NCI-H1092 treated with DMSO at 0.1 percent for 48 hours (cell line): ENCODE measurements around the gene DLX1.

Experiments used
- DNase-seq: peaks from one replicate; lab custom pipeline; 2025; lab: John Stamatoyannopoulos, UW

The DLX1 gene

DNA sequence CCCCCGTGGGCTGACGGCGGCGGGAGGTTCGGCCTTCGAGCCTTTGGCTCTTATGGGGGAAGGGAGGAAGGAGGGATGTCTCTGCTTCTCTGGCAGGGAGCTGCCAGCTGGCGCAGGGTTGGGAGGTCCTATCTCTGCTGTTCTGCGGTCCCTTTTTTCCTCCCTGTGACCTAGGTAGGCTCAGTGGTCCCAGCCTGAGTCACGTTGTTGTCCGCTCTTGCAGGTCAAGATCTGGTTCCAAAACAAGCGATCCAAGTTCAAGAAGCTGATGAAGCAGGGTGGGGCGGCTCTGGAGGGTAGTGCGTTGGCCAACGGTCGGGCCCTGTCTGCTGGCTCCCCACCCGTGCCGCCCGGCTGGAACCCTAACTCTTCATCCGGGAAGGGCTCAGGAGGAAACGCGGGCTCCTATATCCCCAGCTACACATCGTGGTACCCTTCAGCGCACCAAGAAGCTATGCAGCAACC lies 2.5 kb downstream of the DLX1 start:
- DNase-seq, result no peak

DNA sequence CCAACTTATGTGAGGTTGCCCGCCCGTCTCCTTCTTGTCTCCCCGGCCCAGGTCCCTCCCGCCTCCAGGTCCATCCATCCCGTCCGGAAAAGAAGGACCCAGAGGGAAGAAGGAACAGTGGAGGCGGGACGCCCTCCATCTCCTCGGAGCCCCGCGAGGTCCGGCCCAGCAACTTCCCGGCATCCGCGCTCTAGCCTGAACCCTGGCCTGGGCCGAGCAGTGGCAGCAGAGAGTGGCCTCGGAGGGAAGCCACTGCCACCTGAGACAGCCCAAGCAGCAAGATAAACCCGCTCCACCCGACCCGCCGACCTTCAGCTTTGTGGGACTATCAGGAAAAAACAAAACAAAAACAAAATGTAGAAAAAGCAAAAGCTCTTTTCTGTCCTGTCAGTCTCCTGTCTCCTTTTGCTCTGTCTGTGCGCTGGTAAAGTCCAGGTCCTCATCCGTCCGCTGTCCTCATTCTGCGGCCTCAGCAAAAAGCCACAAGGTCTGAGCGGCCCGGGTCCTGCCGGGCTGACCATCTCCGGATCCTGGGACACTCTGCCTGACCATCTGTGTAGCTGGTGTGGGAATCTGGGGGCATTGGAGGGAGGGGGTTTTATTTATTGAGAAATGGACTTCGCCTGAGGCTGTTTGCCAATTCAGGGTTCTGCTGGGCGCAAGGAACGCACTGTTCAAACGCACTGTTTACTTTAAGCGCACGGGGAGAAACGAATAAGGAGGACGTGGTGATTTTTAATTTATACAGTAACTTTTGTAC lies 3.1 kb downstream of the DLX1 start:
- DNase-seq, result no peak

DNA sequence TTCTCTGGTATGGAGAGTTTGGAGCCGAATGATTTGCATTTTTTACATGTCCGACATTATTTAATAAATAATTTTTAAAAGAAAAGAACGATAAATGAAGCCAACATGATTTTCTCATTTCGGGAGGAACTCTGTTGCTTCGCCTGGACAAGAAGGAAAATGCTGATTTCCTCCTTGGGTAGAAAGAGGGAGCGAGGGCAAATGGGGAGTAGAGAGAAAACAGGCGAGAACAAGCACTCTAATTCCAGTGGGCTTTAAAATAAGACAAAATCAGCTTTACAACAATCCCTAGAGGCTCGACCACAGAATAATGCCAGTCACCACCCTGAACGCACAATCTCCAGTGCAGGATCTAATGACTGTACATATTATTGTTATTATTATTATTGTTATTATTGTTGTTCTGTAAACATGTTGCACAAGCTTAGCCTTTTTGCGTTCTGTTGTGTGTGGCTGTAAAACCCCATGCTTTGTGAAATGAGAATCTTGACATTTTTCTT lies 3.7 kb downstream of the DLX1 start:
- no peak for DNase-seq

DNA sequence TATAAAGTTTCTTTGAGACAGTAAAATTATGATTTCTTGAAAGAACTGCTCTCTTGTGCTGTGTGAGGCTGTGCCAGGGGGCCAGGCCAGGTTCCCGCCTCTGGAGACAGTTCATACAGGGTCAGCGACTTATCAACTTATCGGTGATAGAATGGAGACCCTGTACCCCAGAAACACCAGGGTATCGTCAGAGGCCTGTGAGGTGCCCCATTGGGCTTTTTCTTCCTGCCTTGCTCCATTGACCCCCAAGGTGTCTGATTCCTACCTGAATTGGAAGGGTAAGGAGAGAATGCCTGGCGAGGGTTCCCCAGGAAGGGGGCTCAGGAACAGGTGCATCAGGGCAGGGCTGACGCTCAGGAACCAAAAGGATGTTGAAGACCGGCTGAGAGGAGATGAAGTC lies 4.3 kb downstream of the DLX1 start:
- no peak for DNase-seq

DNA sequence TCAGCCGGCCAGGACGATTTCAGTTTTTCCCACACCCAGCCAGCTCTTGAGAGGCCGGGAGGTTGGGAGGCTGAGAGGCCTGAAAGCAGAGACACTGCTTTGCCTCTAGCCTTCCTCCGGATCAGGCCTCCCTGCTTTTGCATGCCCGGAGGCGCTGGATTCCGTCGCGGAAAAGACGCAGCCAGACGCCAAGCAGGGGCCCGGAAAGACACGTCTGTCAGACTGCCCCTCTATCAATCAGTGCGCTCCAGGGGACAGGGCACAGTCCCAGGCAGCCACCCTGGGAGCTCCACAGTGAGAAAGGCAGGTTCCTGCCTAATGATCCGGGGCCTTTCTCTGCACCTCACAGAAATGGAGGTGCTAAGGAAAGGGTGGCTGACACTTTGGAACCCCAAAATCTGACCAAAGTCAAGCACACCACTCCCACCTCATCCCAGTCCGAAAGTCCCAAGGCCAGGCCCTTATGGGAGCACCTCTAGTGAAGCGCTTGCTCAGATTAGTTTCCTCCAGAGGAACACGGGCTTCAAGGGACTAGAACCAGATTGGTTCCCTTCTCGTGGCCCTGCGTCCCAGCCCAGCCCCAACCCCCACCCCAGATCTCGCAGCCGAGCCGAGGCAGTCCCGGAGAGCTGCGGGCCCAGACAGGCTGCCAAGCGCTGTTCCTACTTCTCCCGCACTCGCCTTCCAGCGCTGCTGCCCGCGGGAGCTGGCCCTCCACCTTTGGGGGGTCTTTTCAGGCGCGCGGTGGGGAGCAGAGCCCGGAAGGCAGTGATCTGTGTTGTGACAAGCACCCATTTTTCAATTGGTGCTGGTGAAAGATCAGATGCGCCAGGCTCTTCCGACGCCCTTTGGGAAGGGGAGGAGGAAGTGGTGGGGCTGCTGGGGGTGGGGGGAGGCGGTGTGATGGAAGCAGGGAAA lies 5.0 kb downstream of the DLX1 start:
- DNase-seq, result no peak

DNA sequence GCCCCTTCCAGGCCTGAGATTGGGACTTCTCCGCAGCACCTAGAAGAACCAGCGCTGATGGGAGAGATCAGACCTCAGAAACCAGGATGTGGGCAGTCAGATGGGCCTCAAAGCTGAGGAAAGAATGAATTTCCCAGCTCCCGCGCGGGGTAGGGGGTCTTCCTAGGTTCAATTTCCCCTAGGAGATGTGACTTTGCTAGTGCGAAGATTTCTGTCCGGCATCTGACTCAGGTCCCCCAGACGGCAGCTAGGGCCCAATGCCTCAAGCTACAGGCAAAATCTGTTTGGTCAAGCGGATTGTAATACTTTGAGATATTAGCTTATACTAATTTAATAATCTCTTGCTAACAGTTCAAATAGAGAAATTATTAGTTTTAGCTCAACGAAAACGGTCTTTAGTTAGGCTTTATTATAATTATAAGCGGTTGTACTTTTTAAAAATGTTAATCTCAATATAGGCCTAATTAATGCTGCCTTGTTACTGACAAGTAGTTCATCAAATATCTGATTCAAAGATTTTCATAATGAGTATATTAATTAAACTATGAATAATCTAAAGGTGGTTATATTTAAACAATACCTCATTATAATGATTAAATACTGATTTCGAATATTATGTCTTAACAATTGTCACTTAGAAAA lies 5.8 kb downstream of the DLX1 start:
- no peak for DNase-seq

DNA sequence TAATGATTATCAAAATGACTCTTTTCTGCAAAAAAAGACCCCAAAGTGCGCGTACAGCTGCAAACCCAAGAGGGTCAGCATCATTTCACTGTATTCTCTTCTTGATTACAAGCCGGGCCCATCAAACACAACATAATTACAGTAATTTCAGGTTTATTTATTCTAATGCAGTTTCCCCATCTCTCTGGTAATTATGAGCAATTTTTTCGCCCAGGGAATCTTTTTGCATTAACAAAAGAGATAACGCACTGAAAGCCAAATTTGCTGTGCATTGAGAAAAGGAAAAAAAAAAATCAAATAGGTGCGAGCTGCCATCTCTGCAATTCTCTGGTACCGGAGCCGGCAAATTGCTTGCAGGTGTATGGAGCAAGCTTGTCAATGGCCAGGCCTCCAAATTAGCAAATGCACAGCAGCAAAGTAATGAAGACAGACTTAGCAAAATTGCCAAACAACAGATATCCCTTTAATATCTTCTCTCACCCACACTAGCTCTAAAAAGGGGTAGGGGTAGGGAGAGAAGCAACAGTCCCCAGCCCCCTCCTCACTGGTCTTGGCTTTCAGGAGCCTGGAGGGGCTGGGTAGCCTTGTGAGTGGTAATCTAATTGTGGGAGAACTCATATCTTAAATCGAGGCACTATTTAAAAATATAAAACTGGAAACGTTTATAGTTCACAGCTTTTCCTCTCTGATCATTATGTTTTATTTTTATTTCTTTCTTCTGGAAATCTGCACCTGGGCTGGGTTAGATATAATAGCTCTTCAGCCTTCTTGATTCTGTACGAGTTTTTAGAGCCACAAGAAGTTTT lies 6.7 kb downstream of the DLX1 start:
- DNase-seq, result peak; percentile 39

DNA sequence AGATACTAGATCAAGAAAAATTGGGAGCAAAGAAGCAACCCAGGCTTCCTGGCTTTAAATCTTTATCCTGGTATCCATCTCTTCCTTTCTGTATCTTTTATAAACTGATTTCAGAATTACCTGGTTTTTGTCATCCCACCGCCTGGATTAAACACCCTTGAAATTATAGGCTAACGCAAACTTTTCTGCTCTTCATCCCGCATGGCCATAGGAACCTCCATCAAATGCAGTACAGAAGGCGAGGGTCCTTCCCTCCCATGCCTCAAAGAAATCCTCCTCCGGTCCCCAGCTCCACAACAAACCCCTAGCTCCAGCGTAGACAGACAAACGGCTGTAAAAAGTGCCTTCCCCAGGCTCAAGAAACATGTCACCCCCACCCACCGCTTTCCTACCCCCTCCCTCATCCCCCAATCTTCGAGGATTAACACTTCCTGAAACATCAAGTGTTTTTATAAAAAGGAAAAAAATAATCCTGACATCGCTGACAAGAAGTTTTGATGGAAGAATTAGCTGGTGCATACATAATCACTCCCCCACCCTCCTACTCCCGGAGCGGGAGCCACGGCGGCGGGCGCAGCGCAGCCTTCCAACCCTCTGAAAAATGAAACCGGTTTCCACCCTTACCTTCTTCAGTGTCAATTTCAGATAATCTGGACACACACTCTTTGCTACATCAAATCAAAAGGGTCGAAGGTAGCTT lies 7.6 kb downstream of the DLX1 start:
- DNase-seq, result no peak

DNA sequence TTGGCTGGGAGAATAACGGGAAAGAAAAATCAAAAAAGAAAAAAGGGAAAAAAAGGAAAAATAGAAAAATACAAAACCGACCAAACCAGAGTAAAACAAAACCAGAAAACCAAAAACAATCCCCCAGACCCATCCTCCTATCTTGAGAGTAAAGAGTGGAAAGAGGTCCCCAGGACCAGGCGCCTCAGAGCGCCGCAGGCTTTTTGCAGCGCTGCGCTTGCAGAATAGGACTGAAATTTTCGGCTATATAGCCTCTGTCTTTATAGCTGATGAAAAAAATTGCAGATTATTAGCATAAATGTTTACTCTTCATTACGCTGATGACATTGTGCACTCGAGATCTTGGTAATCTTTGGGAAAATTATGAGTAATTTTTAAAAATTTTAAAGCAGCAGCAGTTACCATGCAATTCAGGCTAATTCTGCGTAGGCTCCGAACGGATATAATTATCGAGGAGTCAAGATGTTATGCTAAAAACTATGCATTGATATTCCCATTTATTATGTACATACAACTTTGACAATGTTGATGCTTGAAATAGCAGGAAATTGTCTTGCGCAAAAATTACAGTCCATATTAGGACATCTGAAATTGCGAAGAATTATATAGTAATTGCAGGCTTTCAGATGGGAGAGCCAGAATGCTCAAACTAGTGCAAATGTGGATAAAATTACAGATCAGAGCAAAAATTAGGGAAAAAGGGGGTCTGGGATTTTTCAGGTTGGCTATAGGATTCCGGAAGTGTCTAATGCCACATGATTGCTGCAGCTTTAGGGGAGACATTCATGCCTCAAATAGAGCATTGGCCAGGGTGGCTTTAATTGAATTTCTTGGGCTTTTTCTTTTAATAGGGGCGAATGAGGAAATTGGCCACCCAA lies 8.3 kb downstream of the DLX1 start:
- DNase-seq, result no peak

DNA sequence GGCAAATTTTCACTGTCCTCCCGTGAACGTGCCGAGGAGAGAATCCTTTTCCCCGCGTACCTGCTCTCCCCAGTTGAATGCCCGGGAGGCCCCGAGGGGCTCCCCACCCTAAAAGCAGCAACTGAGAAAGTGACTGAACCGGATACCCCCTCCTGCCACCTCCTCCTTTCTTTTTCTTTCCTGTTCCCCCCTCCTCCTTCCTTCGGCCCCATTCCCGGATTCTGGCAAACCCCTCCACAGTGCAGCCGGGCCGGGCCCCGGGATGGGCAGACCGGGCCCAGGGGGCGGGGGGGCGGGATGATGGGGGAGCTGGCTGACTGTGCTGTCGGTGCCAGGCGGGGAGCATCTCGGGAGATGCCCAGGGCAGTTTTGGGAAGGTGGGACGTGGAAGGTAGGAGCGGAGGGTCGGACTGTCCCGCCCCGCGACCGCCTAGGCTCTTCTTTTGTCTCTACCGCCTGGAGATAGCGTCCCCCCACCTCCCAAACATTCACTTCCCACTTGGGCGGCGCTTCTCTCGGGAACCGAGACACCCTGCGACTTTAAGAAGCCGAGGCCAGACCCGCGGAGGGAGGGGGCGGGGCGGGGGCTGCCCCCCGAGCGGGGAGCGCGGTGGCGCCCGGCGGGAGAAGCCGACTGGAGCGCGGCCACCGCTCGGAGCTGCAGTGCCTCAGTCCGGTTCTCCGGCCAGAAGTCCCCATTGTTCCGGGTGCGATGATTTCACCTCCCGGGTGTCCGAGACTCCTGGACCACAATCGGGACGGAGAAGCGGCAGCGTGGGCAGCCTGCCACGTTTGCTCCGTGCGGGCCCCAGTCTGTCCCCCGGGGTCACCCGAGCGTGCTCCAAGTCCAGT lies 9.2 kb downstream of the DLX1 start:
- peak; percentile 25 for DNase-seq

DNA sequence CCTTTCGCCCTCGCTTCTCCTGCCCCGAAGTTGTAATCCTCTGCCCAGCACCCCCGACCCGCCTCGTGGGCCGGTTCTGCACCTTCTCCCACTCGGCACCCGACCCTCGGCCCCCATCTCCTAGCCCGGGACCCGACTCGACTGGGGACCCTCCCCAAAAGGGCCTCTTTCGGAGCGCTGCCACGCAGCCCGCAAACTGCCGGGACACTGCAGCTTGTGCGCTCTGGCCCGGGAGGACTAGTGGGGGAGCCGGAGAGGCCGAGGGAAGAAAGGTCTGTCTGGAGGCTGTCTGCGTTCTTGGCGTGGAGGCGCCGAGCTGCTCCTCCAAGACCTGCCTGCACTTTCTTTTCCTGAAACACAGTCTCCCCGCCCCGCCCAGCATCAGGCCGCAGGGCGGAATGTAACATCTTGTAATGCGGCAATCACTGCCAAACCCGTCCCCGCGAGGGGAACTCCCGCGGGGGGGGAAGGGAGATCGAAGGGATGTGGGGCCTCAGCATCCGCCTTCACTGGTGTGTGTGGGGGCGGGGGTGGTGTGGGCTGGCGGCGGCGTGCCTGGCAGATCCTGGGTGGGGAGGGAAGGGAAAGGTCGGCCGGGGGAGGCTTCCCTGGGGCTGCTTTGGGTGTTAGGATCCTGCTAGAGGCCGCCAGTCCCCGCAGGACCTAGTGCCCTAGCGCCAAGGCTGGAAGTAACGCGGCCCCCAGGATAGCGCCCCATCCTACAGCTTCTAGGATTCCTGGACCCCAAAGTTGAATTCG lies 10.0 kb downstream of the DLX1 start:
- DNase-seq, result peak; percentile 61

DNA sequence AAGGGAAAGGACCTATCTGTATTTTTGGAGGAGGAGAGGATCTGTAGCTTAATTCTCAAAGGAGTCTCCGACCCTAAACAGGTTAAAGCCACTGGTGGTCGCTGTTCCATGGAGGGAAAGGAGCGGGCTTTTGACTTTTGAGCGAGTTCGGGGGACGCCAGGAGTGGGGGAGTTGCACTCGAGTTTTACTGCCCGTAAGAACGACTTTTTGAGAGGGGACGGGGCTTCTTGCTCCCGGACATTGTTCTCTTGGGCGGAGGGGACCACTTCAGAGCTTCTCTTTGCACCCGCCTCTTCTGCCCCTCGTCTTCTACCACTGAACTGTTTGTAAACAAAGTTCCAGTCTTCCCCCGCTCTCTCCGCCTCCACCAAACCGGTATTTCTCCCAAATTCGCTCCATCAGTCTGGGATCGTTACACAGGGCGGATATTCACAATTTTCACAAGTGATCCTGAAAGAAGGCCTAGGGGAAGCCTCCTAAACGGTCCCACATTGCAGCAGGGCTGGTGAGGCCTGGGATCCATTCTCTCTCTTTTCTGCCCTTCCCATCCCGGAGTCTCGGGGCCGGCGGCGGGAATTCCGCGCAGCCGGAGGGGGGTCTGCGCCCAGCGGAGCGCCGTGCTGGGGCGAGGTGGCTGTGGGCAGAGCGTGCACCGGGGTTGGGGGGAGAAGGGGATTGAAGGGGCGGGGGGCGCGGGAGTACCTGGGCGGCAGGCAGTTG lies 10.8 kb downstream of the DLX1 start:
- peak; percentile 57 for DNase-seq

DNA sequence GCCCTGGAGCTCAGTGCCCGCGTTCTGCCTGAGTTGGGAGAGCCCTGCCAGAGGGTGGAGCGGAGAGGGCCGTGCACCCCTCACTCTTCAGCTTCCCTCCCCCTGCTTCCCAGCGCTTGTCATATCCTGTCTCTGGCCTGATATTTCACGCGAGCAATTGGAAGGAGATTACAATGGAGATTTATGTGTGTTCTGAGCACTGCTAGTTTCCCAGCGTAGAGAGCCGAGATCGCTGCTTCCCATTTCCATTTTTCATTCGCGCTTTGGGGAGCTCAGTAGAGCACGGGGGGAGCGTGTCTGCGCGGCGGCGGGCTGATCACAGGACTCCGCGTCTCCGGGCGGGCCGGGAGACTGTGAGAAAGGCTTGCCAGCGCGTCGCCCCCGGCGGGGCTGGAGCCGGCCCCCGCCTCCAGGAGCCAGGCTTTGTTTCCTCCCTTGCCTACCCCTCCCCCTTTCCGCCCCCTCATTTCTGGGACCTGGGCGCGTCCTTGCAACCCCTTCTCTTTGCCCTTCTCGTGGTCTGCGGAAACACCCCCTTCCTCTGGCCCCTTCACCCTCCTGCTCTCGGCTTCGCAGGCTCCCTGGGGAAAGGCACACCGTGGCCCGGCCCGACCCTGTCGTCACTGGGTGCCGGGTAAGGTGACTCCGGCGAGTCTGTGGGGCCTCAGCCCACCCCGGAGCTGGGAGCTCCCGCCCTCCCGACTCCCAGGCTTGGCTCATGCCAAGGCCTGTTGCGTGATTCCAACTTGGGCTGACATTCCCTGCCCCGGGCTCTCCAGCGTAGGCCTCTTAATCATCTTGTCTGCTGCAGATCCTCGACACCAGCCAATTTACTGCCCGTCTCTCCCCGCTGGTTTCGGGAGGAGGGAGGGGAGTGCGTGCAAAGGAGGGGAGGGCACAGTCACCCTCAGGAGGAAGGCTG lies 11.6 kb downstream of the DLX1 start:
- peak; percentile 59 for DNase-seq

DNA sequence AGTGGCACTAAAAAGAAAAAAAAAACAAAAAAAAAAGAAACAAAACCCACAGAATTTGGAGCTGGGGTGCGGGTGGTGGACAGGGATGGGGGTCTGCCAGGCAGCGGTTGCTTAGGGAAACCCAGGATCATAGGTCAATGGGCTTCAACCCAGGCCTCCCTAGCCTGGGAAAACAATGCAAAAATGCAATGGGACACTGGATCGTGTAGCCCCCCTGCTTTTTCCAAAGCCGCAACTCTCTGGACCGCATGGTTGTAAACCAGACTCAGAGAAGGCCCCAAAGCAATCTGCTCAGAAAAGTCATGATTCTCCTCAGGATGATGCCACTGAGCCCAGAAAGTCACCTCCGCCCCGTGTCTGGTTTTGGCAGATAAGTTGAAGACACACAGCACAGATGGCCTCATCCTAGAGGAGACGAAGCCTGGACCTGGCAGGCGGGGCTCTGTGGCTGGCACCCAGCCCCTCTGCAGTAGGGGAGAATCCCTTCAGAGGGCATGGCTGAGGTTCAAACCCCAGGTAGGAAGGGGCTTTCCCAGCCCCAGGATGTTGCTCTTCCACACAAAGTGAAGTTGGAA lies 12.3 kb downstream of the DLX1 start:
- no peak for DNase-seq

DNA sequence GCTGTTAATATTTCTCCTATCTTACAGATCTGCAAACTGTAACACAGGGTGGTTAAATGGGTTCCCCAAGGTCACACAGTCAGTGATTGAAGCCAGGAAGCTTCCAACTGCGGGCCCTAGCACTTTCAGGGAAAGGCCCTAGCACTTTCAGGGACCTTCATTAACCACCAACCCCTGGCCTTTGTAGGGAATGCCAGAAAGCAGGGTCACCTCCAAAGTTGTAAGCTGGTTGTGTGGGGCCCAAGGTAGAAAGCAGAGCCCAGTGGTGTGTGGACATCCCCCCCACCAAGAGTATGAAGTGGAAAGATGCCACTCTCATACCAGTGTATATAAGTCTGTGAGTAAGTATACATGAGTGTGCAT lies 13.0 kb downstream of the DLX1 start:
- no peak for DNase-seq
